Activated T-helper 1 cell treated with anti-CD3 and anti-CD28 coated beads, Interleukin-12 subunit alpha, Interleukin-12 subunit beta, Interleukin-2, Interleukin-4 antibody, amounts not matched to agents 30 ng/mL and 10 ng/mL and 1 ng/mL, durations not matched to agents 14 hours and 24 hours and 36 hours (primary cell): ENCODE measurements around the gene CALY. TPM values are rescaled to one million over a fixed set of nuclear protein-coding genes. Genes with fewer than 3 reads are reported as not detected.
"Not testable (repeated sequence)": the region's sequence is repeated elsewhere in the genome, so short reads cannot be mapped to it uniquely, and the experiment has no call there.

Source experiments
- DNase-seq: peaks from one replicate; pipeline ENCODE4 v3.0.0; 2021; ENCODE audit warnings: low spot score
- H3K27ac Mint-ChIP-seq: one replicate; pipeline ENCODE4 v1.8.0; 2021; ENCODE audit warnings: mild to moderate bottlenecking, mixed read lengths
- H3K27me3 Mint-ChIP-seq: one replicate; pipeline ENCODE4 v1.8.0; 2022; ENCODE audit warnings: mild to moderate bottlenecking, moderate library complexity, mixed read lengths; ENCODE audit not compliant: insufficient read depth
- H3K36me3 Mint-ChIP-seq: one replicate; pipeline ENCODE4 v1.8.0; 2021; ENCODE audit warnings: low read depth, mixed read lengths
- H3K4me1 Mint-ChIP-seq: one replicate; pipeline ENCODE4 v1.8.0; 2021; ENCODE audit warnings: low read depth, mixed read lengths
- H3K4me3 Mint-ChIP-seq: one replicate; pipeline ENCODE4 v1.8.0; 2021; ENCODE audit warnings: mild to moderate bottlenecking, moderate library complexity, mixed read lengths
- H3K9me3 Mint-ChIP-seq: one replicate; pipeline ENCODE4 v1.8.0; 2021; ENCODE audit warnings: mixed read lengths
- intact Hi-C: fragments of 100-400 bp; cut with micrococcal nuclease; formaldehyde crosslinking; loops from one replicate; pipeline ENCODE4 v1.15.1; 2024
- total RNA-seq: library from RNA; stranded (reverse); gene quantifications from 2 replicates; pipeline ENCODE4 v1.2.3, GENCODE V29; 2022

The CALY gene
- total RNA-seq, 1 donor from 2014 or later, result not detected

DNA sequence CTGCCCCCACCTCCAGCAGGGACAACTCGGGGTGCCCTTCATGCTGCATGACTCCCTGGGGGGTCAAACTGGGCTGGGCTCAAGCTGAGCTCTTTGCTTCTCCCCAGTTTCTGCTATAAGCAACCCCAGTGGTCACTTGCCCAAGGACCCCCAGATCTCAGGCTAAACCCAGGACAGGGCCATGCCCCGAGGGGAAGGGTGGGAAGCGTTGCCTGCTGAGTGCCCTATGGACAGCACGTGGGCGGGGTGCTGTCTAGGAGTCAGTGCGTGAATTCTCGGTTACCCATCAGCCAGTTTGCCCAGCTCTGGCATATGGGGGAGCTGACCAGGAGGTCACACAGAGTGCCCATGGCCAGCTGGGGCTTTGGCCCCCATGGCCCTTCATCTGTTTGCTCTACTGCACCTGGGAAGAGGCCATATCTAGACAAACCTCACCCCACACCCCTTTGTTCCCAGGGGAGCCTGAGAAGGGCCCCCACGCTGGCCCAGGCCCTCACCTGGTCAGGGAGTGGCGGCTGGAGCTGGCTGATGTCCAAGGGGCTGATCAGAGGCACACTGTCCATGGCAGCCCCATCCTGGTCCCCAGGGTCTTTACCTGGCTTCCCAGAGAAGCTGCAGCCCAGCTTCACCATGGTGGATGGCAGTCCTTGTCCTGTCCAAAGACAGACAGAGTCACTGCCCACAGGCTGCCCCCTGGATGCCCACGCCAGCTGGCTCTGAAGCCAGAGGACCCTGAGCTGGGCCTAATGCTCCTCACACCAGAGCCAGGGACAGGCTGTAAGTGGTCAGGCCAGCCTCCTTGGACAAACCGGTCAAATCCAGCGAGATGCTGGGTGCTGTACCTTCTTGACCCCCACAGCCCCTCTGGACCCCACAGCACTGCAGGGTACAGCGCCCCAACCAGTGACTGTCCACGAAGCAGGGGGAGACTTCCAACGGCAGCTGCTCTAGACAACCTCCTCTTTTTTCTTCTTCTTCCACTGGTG, 8.0 kb downstream of the CALY start:
- no peaks in the 10 kb centered on the region for H3K9me3 Mint-ChIP-seq
- H3K4me3 Mint-ChIP-seq, result no peak overlapping the region
- H3K27me3 Mint-ChIP-seq, result peaks cover 68% of the 10 kb centered on the region
- intact Hi-C loops, result loop anchor here (1.0 to 5.0 kb wide), 7 partner anchors 21 to 279 kb away; partner anchors contain the start of genes MTG1 and PAOX
- no peaks in the 10 kb centered on the region for H3K4me1 Mint-ChIP-seq
- DNase-seq, result no peak
- H3K27ac Mint-ChIP-seq, result no peak overlapping the region
- H3K36me3 Mint-ChIP-seq, result no peaks in the 10 kb centered on the region

DNA sequence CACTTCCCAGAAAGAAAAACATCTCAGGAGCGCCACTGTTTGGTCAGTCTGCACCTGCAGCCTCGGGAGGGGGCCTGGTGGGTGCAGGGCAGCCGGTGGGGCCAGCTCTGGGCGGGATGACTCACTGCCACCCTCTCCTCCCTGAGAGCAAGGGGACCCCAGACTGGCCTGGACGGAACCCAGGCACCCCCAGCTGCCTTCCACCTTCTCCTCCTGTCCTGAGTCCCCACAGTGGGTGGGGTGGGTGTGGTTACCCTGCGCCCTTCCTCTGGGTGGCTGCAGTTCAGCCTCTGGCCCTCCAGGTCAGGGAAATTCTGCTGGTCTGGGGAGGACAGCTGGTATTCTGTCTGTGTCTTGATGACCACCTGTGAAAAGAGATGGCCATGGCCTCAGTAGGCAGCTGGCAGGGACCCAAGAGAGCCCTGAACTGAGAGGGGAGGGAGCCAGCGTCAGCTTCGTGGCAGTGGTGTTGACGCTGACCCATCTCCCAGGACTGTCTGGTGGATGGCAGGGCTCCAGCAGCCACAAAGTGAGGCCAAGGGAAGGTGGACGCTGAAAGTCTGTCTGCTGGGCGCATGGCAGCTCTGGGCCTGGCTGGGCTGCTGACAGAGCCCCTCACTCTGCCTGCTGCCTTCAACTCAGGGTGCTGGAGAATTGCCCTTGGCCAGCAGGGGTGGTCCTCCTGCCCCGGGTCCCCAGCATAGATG, 8.9 kb downstream of the CALY start:
- H3K4me1 Mint-ChIP-seq, result no peaks in the 10 kb centered on the region
- H3K36me3 Mint-ChIP-seq, result no peaks in the 10 kb centered on the region
- no peak overlapping the region for H3K4me3 Mint-ChIP-seq
- intact Hi-C loops, result loop anchor here (2.0 to 5.0 kb wide), 3 partner anchors 51 to 279 kb away; partner anchors contain the start of genes MTG1 and PAOX
- no peak overlapping the region for H3K27ac Mint-ChIP-seq
- H3K9me3 Mint-ChIP-seq, result no peaks in the 10 kb centered on the region
- peaks cover 62% of the 10 kb centered on the region for H3K27me3 Mint-ChIP-seq
- no peak for DNase-seq

DNA sequence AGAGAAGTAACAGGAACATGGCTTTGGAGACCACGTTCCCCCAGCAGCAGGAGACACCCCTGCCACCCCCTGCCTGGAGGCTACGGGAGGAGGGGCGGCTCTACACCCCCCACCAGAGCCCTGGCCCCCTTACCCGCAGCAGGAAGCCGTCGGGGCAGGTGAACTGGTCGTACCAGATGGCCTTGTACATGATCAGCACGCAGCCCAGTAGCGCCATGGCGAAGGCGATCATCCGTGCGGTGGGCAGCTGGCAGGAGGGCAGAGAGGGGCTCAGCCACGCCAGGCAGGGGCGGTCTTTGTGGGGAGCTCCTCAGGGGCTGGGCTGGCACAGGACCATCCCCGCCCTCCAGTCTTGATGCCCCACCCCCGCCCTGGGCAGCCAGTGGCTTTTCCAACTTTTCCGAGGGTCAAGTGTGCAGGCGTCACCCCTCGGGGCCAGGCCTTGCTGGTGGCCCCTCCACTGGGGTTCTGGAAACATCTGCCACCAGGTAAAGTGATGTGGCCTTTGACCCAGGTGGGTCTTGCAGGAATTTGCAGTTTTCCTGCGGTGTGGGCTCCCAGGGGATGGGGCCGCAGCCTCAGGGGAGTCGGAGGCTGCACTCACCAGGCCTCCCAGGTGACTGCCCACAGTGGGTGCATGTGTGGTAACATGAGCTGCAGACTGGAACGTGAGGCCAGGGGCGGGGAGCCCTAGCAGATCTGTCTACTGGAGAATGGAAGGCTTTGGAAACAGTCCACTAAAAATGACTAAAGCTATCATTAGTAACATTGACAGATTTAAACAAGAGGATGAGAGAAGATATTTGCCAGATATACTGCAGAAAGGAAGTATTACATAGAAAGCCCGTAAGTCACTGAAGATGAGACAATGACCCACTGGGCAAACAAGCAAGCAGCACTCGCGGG, 9.7 kb downstream of the CALY start:
- Mint-ChIP-seq H3K27ac (no peak overlapping the region), H3K9me3 (no peaks in the 10 kb centered on the region), H3K36me3 (no peaks in the 10 kb centered on the region), H3K4me1 (no peaks in the 10 kb centered on the region), H3K27me3 (peaks cover 54% of the 10 kb centered on the region), H3K4me3 (no peak overlapping the region)
- intact Hi-C loops, result loop anchor here (5.0 kb wide), 1 partner anchor 280 kb away; no protein-coding TSS in a partner anchor
- DNase-seq, result no peak

DNA sequence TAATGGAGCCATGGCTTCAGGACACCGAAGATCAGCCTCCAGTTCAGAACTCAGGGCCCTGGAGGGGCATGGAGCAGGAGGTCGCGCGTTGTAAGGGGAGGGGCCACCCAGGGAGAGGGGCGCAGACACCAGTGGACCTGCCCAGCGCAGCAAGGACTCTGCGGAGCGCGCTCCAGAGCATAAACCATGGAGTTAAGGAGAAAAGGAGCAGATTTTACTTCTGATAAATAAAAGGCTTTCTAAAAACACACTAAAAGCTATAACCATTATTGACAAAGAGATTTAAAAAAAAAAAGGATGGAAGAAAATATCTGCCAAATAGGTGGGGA, 10.5 kb downstream of the CALY start:
- Mint-ChIP-seq H3K36me3 (no peaks in the 10 kb centered on the region), H3K27ac (no peak overlapping the region), H3K4me1 (no peaks in the 10 kb centered on the region), H3K27me3 (peaks cover 47% of the 10 kb centered on the region), H3K9me3 (no peaks in the 10 kb centered on the region), H3K4me3 (no peak overlapping the region)
- intact Hi-C loops, result loop anchor here (5.0 kb wide), 1 partner anchor 281 kb away; no protein-coding TSS in a partner anchor
- no peak for DNase-seq

DNA sequence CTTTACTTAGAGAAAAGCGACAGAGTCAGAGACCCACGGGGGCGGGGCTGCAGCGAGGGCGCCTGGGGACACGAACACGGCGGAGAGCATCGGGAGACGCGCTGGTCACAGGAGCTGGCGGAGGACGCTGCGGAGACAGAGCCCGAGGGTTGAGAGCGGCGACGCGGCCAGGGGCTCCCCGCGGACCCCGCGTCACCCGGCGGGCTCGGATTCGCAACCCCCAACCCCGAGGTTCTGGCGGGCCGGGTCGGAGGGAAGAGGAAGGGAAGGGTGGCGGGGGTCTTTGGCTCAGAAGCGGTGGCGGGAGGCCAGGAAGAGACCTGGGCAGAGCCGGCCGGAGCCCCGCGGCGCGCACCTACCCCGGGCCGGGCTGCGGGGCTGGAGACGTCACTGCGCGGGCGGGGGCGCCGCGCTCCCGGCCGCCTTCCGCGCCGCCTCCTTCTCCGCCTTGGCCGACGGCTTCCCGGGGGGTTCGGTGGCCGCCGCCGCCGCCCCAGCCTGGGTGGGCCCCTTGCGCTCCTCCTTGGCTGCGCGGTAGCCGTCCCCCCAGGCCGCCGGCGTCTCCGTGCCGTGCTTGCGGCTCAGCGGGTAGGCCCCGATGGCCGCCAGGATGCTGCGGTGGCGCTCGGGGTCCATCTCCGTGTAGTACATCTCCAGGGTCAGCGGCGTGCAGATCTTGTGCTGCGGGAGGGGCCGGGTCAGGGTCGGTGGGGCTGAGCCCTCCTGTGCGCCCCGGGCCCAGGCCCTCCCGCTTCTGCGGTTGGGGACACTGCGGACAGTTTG, 11.1 kb downstream of the CALY start:
- Mint-ChIP-seq H3K4me1 (no peaks in the 10 kb centered on the region), H3K9me3 (no peaks in the 10 kb centered on the region), H3K36me3 (no peaks in the 10 kb centered on the region), H3K27ac (no peak overlapping the region), H3K27me3 (peaks cover 42% of the 10 kb centered on the region), H3K4me3 (peak overlapping the region; percentile 54)
- DNase-seq, result no peak
- intact Hi-C loops, result loop anchor here (2.0 to 5.0 kb wide), 2 partner anchors 17 to 282 kb away; partner anchors contain the start of genes TUBGCP2 and ZNF511

DNA sequence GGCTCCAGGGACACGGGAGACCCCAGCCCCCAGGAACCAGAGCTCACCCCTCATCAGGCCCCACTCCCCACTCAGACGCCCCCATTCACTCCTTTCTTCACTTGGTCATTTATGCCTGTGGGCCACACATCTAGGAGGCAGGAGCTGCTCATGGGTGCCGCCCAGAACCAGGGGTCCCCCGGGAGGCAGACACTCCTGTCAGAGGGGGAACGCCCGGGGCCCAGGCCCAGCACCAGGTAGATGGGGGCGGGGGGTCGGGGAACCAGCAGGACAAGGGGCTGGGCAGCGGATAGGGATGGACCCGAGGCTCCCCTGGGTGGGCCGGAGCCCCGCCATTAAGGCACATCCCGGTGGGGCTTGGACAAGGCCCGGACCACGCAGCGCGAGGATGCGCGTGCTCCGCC, 11.8 kb downstream of the CALY start:
- no peak for DNase-seq
- no peaks in the 10 kb centered on the region for H3K36me3 Mint-ChIP-seq
- H3K9me3 Mint-ChIP-seq, result peaks cover 4% of the 10 kb centered on the region
- intact Hi-C loops, result loop anchor here (1.0 to 5.0 kb wide), 3 partner anchors 16 to 282 kb away; partner anchors contain the start of genes FUOM, TUBGCP2 and ZNF511
- H3K27ac Mint-ChIP-seq, result no peak overlapping the region
- H3K27me3 Mint-ChIP-seq, result peaks cover 37% of the 10 kb centered on the region
- H3K4me3 Mint-ChIP-seq, result no peak overlapping the region
- H3K4me1 Mint-ChIP-seq, result no peaks in the 10 kb centered on the region

DNA sequence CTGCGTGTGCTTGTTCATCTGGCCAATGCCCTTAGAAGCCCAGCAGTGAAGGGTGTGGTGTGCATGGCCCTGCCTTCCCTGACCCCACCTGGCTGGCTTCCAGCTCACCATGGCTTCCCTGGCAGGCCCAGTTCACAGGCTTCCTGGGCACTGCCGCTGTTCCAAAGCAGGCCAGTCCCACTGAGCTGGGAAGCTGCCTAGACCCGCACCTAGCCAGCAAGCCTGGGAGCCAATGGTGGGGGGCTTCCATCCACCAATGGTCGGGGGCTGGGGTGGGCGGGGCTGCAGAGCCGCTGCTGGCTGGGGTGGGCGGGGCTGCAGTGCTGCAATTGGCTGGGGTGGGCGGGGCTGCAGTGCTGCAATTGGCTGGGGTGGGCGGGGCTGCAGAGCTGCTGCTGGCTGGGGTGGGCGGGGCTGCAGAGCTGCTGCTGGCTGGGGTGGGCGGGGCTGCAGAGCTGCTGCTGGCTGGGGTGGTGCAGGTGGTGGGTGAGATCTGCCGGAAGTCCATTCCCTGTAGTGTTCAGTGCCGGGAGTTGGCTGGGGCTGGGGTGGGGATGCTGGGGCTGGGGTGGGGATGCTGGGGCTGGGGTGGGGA, 12.4 kb downstream of the CALY start:
- intact Hi-C loops, result loop anchor here (1.0 to 2.0 kb wide), 2 partner anchors 15 to 34 kb away; partner anchors contain the start of genes FUOM, TUBGCP2 and ZNF511
- H3K9me3 Mint-ChIP-seq, result peaks cover 4% of the 10 kb centered on the region
- H3K36me3 Mint-ChIP-seq, result no peaks in the 10 kb centered on the region
- H3K27me3 Mint-ChIP-seq, result peaks cover 34% of the 10 kb centered on the region
- no peak overlapping the region for H3K27ac Mint-ChIP-seq
- H3K4me1 Mint-ChIP-seq, result peaks cover 3% of the 10 kb centered on the region
- DNase-seq, result peak; percentile 40
- no peak overlapping the region for H3K4me3 Mint-ChIP-seq

DNA sequence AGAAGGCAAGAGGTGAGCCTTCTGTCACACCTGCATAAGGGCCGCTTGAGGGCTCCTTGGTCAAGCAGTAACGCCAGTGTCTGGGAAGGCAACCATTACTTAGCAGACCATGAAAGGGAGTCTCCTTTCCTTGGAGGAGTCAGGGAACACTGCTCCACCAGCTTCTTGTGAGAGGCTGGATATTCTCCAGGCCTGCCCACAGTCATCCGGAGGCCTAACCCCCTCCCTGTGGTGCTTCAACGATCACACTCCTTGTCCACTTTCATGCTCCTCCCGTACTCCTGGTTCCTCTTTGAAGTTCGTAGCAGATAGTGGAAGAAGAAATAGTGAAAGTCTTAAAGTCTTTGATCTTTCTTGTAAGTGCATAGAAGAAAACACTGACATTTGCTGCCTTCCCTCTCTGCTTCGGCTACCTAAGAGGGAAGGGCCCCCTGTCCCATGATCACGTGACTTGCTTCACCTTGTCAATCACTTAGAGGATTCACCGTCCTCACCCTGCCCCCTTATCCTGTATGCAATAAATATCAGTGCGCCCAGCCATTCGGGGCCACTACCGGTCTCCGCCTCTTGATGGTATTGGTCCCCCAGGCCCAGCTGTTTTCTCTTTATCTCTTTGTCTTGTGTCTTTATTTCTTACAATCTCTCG, 14.5 kb downstream of the CALY start:
- H3K4me3 Mint-ChIP-seq, H3K4me1 Mint-ChIP-seq, H3K36me3 Mint-ChIP-seq, H3K9me3 Mint-ChIP-seq, DNase-seq, H3K27ac Mint-ChIP-seq, intact Hi-C loops: not testable (repeated sequence)
- H3K27me3 Mint-ChIP-seq, result peaks cover 20% of the 10 kb centered on the region

DNA sequence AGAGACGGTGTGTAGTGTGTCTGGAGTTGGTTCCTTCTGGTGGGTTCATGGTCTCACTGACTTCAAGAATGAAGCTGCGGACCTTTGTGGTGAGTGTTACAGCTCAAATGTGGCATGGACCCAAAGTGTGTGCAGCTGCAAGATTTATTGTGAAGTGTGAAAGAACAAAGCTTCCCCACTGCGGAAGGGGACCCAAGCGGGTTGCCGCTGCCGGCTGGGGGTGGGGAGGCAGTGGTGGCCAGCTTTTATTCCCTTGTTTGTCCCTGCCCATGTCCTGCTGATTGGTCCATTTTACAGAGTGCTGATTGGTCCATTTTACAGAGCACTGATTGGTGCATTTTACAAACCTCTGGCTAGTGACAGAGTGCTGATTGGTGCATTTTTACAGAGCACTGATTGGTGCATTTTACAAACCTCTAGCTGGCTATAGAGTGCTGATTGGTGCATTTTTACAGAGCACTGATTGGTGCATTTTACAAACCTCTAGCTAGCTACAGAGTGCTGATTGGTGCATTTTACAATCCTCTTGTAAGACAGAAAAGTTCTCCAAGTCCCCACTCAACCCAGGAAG, 15.8 kb downstream of the CALY start:
- H3K4me3 Mint-ChIP-seq, DNase-seq, H3K9me3 Mint-ChIP-seq, H3K4me1 Mint-ChIP-seq, H3K27ac Mint-ChIP-seq, H3K36me3 Mint-ChIP-seq, intact Hi-C loops: not testable (repeated sequence)
- H3K27me3 Mint-ChIP-seq, result peaks cover 10% of the 10 kb centered on the region

DNA sequence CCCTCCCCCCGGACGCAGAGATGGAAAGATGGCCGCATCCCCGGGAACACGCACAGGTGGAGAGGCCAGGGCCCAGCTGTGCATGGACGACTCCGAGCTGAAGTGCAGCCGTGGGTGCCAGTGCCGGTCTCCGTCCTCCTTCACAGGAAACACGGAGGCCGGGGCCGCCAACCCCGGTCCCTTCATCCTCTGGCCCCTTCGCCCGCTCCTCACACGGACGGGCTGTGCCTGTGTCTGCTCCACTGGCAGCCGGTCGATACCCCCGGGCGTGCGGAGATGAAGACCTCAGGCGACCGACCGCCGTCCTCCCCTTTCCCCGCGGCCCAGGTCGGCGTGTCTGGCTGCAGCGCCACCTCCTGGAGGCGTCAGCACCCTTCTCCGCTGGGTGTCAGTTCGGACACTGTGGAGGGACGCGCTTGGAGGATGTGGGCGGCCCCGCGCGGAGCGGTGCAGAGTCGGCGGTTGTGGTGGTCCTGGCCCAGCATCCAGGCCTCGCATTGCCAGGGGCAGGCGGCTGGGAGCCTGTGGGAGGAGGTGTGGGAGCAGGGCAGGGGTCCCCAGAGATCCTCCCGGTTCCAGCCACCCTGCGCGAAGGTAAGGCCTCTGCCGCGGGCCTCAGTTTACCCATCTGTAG, 18.1 kb downstream of the CALY start:
- peaks cover 7% of the 10 kb centered on the region for H3K4me1 Mint-ChIP-seq
- DNase-seq, result peak; percentile 60
- H3K27me3 Mint-ChIP-seq, result peaks cover 4% of the 10 kb centered on the region
- H3K9me3 Mint-ChIP-seq, result peaks cover 4% of the 10 kb centered on the region
- peaks cover 3% of the 10 kb centered on the region for H3K36me3 Mint-ChIP-seq
- H3K27ac Mint-ChIP-seq, result no peak overlapping the region
- H3K4me3 Mint-ChIP-seq, result peak overlapping the region; percentile 64
- intact Hi-C loops, result loop anchor here (2.0 kb wide), 1 partner anchor 174 kb away; no protein-coding TSS in a partner anchor
